CD4-positive, CD25-positive, alpha-beta regulatory T cell (primary cell): Measurements from ENCODE around the gene GPR149. TPM values are rescaled to one million over a fixed set of nuclear protein-coding genes. Genes with fewer than 3 reads are reported as not detected.

Experiments used
- ATAC-seq, 2 donors: fragments of 150-1000 bp; cut with Tn5 transposase; one replicate each; pipeline ENCODE4 v1.10.0; 2021; ENCODE audit warnings: low read depth in 2 of 2, moderate number of reproducible peaks in 2 of 2, moderate library complexity in 1 of 2
- DNase-seq, 3 donors: peaks; one replicate each; pipeline versions ENCODE4 v3.0.0 to v3.0.0-alpha.2; 2012 to 2022; ENCODE audit warnings: mixed read lengths in 1 of 3
- H3K27ac ChIP-seq: one replicate; pipeline ENCODE4 v1.7.0; 2013; ENCODE audit warnings: mild to moderate bottlenecking, low read length; ENCODE audit not compliant: insufficient read depth, poor library complexity, severe bottlenecking
- H3K27me3 ChIP-seq: one replicate; pipeline ENCODE4 v1.7.0; 2013; ENCODE audit warnings: low read length; ENCODE audit not compliant: control insufficient read depth, insufficient read depth
- H3K36me3 ChIP-seq: one replicate; pipeline ENCODE4 v1.7.0; 2013; ENCODE audit warnings: mild to moderate bottlenecking, low read length, moderate library complexity; ENCODE audit not compliant: control insufficient read depth, insufficient read depth
- H3K4me1 ChIP-seq: 2 replicates; pipeline ENCODE4 v1.7.0; 2013; ENCODE audit warnings: mild to moderate bottlenecking, low read length; ENCODE audit not compliant: insufficient read depth, control insufficient read depth, poor library complexity, severe bottlenecking
- H3K4me3 ChIP-seq: one replicate; pipeline ENCODE4 v1.7.0; 2013; ENCODE audit warnings: low read depth, mild to moderate bottlenecking, low read length, moderate library complexity
- H3K9me3 ChIP-seq, 2 experiments: 1 replicate in 1 of 2; 2 replicates in 1 of 2; pipeline ENCODE4 v1.7.0; 2013; ENCODE audit warnings: low read length in 2 of 2, mild to moderate bottlenecking in 1 of 2, moderate library complexity in 1 of 2; ENCODE audit not compliant: control insufficient read depth in 2 of 2
- H3K27ac Mint-ChIP-seq, 3 donors: one replicate each; pipeline ENCODE4 v1.8.0; 2020 to 2022; ENCODE audit warnings: mild to moderate bottlenecking in 3 of 3, mixed read lengths in 3 of 3, moderate library complexity in 2 of 3
- H3K27me3 Mint-ChIP-seq: one replicate; pipeline ENCODE4 v1.8.0; 2022; ENCODE audit warnings: mild to moderate bottlenecking, mixed read lengths
- H3K36me3 Mint-ChIP-seq: one replicate; pipeline ENCODE4 v1.8.0; 2020; ENCODE audit warnings: mixed read lengths
- H3K4me1 Mint-ChIP-seq, 4 donors: one replicate each; pipeline ENCODE4 v1.8.0; 2020 to 2022; ENCODE audit warnings: mixed read lengths in 4 of 4, mild to moderate bottlenecking in 1 of 4
- H3K4me3 Mint-ChIP-seq, 4 donors: one replicate each; pipeline ENCODE4 v1.8.0; 2020 to 2022; ENCODE audit warnings: mild to moderate bottlenecking in 4 of 4, mixed read lengths in 4 of 4, moderate library complexity in 3 of 4
- H3K9me3 Mint-ChIP-seq, 7 donors: one replicate each; pipeline ENCODE4 v1.8.0; 2020 to 2022; ENCODE audit warnings: mixed read lengths in 7 of 7, mild to moderate bottlenecking in 3 of 7, moderate library complexity in 2 of 7
- polyA plus RNA-seq, 4 donors: library from polyadenylated mRNA; unstranded; fragments of 300-500 nt; fragmentation: Illumina TruSeq; gene quantifications; one replicate each; pipeline ENCODE4 v1.2.3, GENCODE V29; 2021
- total RNA-seq: library from RNA; stranded (reverse); gene quantifications from one replicate; pipeline ENCODE4 v1.2.3, GENCODE V29; 2022

The GPR149 gene
- total and polyA plus RNA-seq, 5 donors from 2014 or later, result not detected

DNA sequence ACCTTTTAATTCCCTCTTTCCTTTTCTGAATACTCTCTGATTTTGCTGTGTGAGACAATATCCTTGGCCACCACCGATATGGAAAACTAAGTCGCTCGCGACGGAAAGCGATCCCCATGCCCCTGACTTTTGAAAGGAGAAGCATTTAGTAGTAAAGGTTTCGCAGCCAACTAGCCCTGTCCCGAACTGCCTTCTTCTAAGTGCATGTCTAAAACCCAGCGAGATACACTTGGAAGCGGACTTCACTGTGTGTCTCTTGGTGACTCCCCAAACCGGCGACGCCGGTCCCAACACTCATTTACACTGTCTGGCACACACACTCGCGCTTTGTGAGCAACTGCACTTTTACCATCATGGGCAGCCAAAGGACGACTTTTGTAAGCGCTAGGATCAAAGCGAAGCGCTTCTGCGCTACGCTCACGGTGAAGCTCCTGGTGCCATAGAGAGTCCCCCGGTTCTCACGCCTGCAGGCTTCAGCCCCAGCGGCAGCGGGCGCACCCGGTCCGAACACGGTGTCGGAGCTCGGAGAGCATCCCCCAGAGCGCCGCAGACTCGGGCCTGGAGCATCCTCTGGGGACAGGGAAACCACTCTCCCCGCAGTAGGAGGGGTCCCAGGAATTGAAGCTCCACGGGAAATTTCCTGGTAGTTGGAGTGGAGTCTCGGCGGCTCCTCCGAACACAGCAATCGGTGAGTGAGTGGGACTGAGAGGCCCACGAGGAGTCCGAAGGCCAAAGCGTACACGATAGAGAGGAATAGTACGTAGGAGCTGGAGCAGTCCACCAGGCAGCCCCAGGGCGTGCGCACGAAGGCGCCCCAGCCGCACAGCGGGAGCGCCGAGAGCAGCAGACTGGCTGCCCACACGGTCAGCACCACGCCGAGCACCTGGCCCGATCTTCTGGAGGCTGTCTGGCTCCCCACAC lies 1.4 kb downstream of the GPR149 start:
- H3K4me3 Mint-ChIP-seq, result no peak overlapping the region
- DNase-seq (no peak), ATAC-seq (no peak)
- H3K36me3 ChIP-seq, result no peaks in the 10 kb centered on the region
- H3K27me3 ChIP-seq, result peaks cover 5% of the 10 kb centered on the region
- no peaks in the 10 kb centered on the region for H3K36me3 Mint-ChIP-seq
- H3K27ac Mint-ChIP-seq, result no peak overlapping the region
- peaks cover 0 to 2% (median 0%) of the 10 kb centered on the region in 4 donors for H3K4me1 Mint-ChIP-seq
- H3K27me3 Mint-ChIP-seq, result peaks cover 24% of the 10 kb centered on the region
- no peak overlapping the region for H3K27ac ChIP-seq
- H3K4me1 ChIP-seq, result no peaks in the 10 kb centered on the region
- H3K9me3 Mint-ChIP-seq, result peaks cover 0 to 5% (median 0%) of the 10 kb centered on the region in 7 donors
- H3K4me3 ChIP-seq, result no peak overlapping the region
- no peaks in the 10 kb centered on the region for H3K9me3 ChIP-seq

DNA sequence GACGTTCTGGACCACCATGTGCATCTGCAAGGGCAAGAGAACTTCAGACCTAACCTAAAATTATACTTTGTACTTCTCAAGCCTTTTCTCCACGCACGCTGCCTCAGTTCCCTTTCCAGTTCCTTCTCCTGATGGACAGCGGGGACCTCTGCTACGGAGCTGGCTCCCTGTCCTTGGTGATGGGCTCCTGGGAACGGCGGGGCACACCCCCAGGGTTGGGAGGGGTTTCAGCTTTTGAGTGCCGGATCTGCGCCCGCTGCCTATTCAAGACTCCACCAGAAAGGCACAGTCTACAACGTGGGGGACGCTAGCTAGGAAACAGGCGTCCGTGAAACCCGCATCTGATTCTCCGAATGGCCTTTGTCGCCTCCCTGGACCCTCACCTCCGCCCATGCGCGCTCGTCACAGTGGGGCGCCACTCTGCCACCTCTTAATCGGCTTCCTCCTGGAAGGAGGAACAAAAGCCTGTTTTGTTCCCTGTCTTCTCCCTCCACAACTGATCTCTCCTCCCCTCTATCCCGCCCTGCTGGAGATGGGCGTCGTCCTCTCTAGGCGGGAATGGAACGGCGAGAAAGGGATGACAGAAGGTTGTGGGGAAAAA lies 2.2 kb downstream of the GPR149 start:
- H3K4me3 ChIP-seq, result no peak overlapping the region
- DNase-seq (no peak), ATAC-seq (no peak)
- Mint-ChIP-seq H3K27ac (no peak overlapping the region), H3K36me3 (no peaks in the 10 kb centered on the region), H3K4me1 (peaks cover 0 to 2% (median 0%) of the 10 kb centered on the region in 4 donors), H3K27me3 (peaks cover 24% of the 10 kb centered on the region), H3K9me3 (peaks cover 0 to 5% (median 0%) of the 10 kb centered on the region in 7 donors), H3K4me3 (no peak overlapping the region)
- no peak overlapping the region for H3K27ac ChIP-seq
- H3K36me3 ChIP-seq, result no peaks in the 10 kb centered on the region
- no peaks in the 10 kb centered on the region for H3K4me1 ChIP-seq
- peaks cover 5% of the 10 kb centered on the region for H3K27me3 ChIP-seq
- no peaks in the 10 kb centered on the region for H3K9me3 ChIP-seq

DNA sequence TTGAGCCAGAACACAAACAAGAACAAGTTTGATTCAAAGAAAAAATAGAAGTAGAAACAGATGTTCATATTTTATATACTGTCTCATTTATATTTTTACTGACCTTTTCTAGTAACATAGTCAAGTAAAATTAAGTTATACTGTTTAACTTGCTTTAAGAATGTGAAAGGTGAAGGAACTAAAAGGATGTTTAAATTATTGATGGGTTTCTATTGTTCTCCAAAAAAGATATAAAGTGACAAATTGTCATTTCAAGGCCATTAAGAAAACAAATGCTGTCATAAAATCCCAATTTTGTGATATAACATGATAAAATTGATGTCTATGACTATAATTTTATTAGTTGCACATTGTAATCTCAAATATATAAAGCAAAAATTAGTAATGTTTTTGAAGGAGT lies 7.3 kb downstream of the GPR149 start:
- peaks cover 0 to 5% (median 0%) of the 10 kb centered on the region in 7 donors for H3K9me3 Mint-ChIP-seq
- no peaks in the 10 kb centered on the region for H3K4me1 Mint-ChIP-seq
- no peak for DNase-seq
- H3K27me3 Mint-ChIP-seq, result peaks cover 4% of the 10 kb centered on the region
- Histone ChIP-seq H3K9me3 (no peaks in the 10 kb centered on the region), H3K4me1 (no peaks in the 10 kb centered on the region), H3K27me3 (peaks cover 5% of the 10 kb centered on the region), H3K27ac (no peak overlapping the region), H3K36me3 (no peaks in the 10 kb centered on the region), H3K4me3 (no peak overlapping the region)
- ATAC-seq, result no peak
- H3K27ac Mint-ChIP-seq, result no peak overlapping the region
- no peaks in the 10 kb centered on the region for H3K36me3 Mint-ChIP-seq
- no peak overlapping the region for H3K4me3 Mint-ChIP-seq

DNA sequence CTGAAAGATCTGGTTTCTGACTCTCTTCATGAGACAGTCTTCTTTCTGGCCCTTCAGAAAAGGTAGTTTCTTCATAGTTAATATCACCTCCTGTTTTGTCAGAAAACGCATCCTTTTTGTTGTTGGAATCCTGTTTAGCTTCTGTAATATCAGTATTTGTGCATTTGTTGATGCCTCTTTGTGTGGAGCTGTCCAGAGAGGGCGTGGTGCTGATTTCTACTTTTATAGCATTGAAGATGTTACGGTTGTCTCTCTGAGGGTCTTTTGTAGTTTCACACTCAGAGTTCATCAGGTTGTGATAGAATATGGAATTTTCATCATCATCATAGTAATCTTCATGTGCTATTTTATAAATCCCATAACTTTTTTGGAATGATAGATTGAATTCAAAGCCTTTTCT lies 8.9 kb downstream of the GPR149 start:
- H3K9me3 ChIP-seq, result no peaks in the 10 kb centered on the region
- no peak overlapping the region for H3K27ac ChIP-seq
- peaks cover 0 to 5% (median 0%) of the 10 kb centered on the region in 7 donors for H3K9me3 Mint-ChIP-seq

DNA sequence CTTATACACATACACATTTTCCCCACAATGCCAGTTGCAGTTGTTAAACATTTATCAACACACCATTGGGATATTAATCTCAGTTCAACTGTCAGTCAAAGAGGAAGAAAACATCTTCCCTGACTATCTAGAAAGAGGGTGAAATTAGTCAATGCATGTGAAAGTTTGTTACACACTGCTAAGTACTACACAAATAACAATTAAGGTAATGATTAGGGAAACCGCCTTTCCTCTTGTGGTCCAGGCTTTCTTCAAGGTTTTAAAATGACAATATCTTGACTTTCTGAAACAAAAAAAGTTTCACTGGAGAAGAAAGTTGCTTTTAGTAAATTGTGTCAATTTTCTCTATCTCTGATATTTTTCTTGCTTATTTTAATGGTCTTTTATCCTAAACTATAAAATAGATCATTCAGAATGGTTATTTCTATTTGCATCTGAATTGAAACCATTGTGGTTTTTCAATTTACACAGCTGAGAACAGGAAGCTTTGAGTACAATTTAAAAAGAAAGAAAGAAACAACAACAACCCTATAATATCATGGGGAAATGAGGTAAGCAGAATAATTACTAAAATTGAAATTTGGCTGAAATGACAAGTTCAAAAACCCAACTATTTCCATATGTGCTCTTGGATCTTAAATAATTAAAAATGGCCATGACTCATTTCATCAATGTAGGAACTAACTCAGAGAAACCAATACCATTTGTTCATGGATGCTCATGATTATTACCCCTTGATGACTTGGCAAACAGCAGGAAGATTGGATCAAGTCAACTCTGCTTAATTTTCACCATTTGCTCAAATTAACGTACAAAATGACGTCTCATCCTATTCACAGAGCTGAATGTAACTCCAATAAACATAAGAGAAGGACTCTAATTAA lies 31.7 kb downstream of the GPR149 start:
- no peaks in the 10 kb centered on the region for H3K27me3 Mint-ChIP-seq
- Histone ChIP-seq H3K4me1 (no peaks in the 10 kb centered on the region), H3K4me3 (no peak overlapping the region), H3K36me3 (no peaks in the 10 kb centered on the region), H3K9me3 (no peaks in the 10 kb centered on the region), H3K27ac (no peak overlapping the region), H3K27me3 (no peaks in the 10 kb centered on the region)
- ATAC-seq (no peak), DNase-seq (no peak)
- H3K9me3 Mint-ChIP-seq, result no peaks in the 10 kb centered on the region
- no peak overlapping the region for H3K4me3 Mint-ChIP-seq
- no peaks in the 10 kb centered on the region for H3K4me1 Mint-ChIP-seq
- H3K27ac Mint-ChIP-seq, result no peak overlapping the region
- H3K36me3 Mint-ChIP-seq, result no peaks in the 10 kb centered on the region

More for the DNA sequence above, 8.9 kb downstream of the GPR149 start:
- Mint-ChIP-seq H3K4me3 (no peak overlapping the region), H3K36me3 (no peaks in the 10 kb centered on the region), H3K27me3 (no peaks in the 10 kb centered on the region), H3K4me1 (no peaks in the 10 kb centered on the region), H3K27ac (no peak overlapping the region)
- Histone ChIP-seq H3K36me3 (no peaks in the 10 kb centered on the region), H3K4me1 (no peaks in the 10 kb centered on the region), H3K27me3 (no peaks in the 10 kb centered on the region), H3K4me3 (no peak overlapping the region)
- DNase-seq (no peak), ATAC-seq (no peak)

DNA sequence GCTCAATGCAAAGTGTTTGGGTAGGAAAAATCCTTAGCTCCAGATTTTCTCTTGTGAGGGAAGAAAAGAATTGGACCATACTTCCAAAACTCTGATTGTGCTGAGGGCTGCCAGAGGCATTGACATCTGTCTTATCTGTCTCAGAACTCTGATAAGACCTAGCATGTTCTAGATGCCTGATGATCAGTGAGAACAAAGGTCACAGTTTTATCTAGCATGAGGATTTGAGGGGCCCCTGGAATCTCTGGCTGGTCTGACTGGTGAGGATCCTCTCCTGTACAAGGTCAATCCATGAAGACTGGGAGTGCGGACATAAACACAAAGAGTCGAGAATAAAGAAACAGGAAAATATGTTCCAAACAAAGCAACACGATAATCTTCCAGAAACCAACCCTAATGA lies 40.1 kb downstream of the GPR149 start:
- Mint-ChIP-seq H3K9me3 (peaks cover 0 to 6% (median 2%) of the 10 kb centered on the region in 7 donors), H3K4me3 (no peak overlapping the region), H3K36me3 (no peaks in the 10 kb centered on the region), H3K27me3 (peaks cover 2% of the 10 kb centered on the region), H3K4me1 (no peaks in the 10 kb centered on the region), H3K27ac (no peak overlapping the region)
- ATAC-seq, result no peak
- Histone ChIP-seq H3K9me3 (no peaks in the 10 kb centered on the region), H3K4me3 (no peak overlapping the region), H3K36me3 (no peaks in the 10 kb centered on the region), H3K4me1 (no peaks in the 10 kb centered on the region), H3K27me3 (no peaks in the 10 kb centered on the region), H3K27ac (no peak overlapping the region)
- DNase-seq, result no peak

DNA sequence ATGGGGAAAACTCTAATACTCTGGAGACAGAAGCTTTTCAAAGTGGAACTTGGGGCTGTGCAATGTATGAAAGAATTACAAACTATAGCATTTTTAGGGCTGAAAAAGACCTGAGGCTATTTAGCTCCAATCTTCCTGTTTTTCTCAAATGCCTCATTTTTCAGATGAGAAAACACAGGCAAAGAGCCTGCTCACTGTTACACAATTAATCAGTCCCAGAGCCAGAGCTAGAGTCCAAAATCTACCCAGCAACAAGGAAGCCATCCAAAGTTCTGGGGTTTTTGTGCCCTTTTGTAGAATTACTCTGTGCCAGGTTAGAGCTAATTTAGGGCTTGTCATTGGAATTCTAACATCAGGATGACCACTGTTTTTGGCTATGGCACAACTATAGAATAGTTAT lies 45.5 kb downstream of the GPR149 start:
- no peak overlapping the region for H3K27ac Mint-ChIP-seq
- Histone ChIP-seq H3K27me3 (no peaks in the 10 kb centered on the region), H3K9me3 (no peaks in the 10 kb centered on the region), H3K4me1 (no peaks in the 10 kb centered on the region), H3K36me3 (no peaks in the 10 kb centered on the region), H3K27ac (no peak overlapping the region), H3K4me3 (no peak overlapping the region)
- no peak for ATAC-seq
- peaks cover 0 to 2% (median 0%) of the 10 kb centered on the region in 7 donors for H3K9me3 Mint-ChIP-seq
- H3K36me3 Mint-ChIP-seq, result no peaks in the 10 kb centered on the region
- H3K4me3 Mint-ChIP-seq, result no peak overlapping the region
- peaks cover 4% of the 10 kb centered on the region for H3K27me3 Mint-ChIP-seq
- no peak for DNase-seq
- H3K4me1 Mint-ChIP-seq, result no peaks in the 10 kb centered on the region
